ENCODE measurements around the gene RIC8A. TPM values are rescaled to one million over a fixed set of nuclear protein-coding genes. Genes with fewer than 3 reads are reported as not detected.
A peak's percentile ranks its signal among the peaks of the same experiment; 100 is the strongest.

RIC8A gene
- total RNA-seq, 1 donor from 2014 or later, result 52.3 TPM

DNA sequence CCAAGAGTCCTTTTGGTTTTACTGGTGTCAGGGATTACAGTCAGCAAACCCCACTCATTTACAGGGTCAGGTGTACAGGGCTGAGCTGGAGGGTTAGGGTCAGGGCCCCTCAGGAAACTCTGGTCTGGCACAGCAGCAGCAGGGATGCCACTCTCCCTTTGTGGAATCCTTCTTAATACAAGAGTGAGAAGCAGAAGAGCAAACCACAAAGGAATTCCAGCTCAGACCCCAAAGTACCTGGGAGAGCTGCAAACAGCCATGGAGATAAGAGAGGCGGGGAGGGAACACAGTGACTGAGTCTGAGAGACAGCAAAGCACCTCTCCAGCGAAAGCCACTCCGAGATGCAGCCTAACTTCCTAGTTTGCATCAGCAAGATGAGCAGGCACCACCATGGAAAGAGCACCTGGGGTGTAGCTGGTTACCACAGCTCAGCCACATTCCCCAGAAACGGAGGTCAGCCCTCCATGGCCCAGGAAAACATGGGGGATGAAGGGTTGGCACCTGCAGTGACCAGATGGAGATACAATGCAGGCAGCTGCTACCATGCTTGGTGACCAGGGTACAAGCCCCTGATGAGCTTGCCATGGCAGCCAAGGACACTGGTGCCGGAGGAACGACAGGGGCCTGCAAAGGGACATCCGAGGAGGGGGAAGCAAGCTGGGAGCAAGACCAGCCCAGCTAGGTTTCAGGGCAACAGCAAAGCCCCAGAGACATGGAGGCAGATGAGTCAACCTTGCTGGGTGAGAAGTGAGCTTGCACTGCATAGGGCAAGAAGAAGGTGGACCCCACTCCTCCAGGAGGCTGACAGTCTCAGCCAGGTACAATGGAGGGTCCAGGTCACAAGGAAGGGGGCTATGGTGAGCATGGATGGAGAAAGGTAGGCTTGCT lies 4.2 kb upstream of the RIC8A start:
- ATAC-seq (no peak), DNase-seq (ENCODE audit: missing footprints) (no peak)
- intact Hi-C loops (cut with DNase I), result no loop called here

- intact Hi-C loops (cut with DNase I), result no loop called here
- ATAC-seq (no peak), DNase-seq (ENCODE audit: missing footprints) (no peak)
These were observed 3.4 kb upstream of the RIC8A start for GRCh38 chr11:203945-204586.

- ATAC-seq (no peak), DNase-seq (ENCODE audit: missing footprints) (no peak)
- intact Hi-C loops (cut with DNase I), result no loop called here
These were observed 2.9 kb upstream of the RIC8A start for GRCh38 chr11:204587-205109.

GRCh38 chr11:205221-206001 lies 2.1 kb upstream of the RIC8A start:
- intact Hi-C loops (cut with DNase I), result no loop called here
- ATAC-seq (no peak), DNase-seq (ENCODE audit: missing footprints) (no peak)

DNA sequence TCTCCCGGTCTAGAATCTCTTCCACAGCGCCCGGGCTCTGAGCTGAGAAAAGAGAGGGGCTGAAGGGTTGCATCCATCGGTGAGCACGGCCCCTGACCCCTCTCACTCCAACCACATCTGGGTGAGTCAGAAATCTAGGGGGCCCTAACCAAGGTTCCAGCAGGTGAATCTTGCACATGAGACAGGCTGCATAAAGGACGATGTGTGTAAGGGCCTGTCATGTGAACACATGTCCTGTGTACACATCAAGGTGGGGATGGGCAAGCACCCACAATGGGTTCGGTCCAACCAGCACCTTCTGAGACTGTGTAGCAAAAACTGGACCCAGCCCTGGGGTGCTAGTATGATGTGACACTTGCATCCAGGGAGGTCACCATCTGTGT lies 1.5 kb upstream of the RIC8A start:
- intact Hi-C loops (cut with DNase I), result no loop called here
- no peak for ATAC-seq
- DNase-seq (ENCODE audit: missing footprints), result no peak

DNA sequence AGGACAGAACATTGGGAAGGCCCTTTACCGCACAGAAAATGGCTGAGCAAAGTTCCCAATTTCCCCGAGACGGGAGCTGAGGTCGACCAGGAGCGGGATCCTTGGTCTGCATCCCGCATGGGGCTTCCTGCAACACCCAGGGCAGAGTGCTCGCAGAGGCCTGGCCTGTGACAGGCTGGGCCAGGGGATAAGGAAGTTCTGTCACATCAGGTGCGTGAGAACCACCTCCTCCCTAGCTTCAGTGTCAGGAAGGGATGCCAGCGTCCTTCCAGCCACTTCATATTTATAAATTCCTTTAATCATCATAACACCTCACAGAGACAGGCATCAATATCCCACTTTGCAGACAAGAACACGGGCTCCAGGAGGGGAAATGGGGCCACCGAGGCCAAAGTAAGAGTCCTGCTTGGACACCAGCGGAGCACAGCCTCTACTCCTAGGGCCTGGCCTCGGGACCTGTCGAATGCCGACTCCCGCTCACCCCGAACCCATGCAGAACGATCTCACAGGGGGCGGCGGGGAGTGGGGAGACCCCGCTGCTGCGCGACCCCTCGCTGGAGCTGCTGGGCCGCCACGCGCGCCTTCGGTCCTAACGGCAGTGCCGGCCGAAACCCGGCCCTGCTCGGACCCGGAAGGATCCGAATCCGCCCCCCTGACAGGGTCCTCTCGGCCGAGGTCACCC lies 841 bp upstream of the RIC8A start:
- intact Hi-C loops (cut with DNase I), result loop anchor here (1.0 kb wide), 1 partner anchor 30 kb away; the partner anchor contains the start of genes PSMD13 and SIRT3
- no peak for ATAC-seq
- no peak for DNase-seq (ENCODE audit: missing footprints)

- intact Hi-C loops (cut with DNase I), result loop anchor here (1.0 kb wide), 2 partner anchors 25 to 28 kb away; partner anchors contain the start of genes PSMD13 and SIRT3
- DNase-seq (ENCODE audit: missing footprints) (no peak), ATAC-seq (no peak)
These were observed 314 bp downstream of the RIC8A start for GRCh38 chr11:207863-208180.

- peak; percentile 93 for DNase-seq (ENCODE audit: missing footprints)
- ATAC-seq, result peak; percentile 78
- intact Hi-C loops (cut with DNase I), result loop anchor here (1.0 kb wide), 1 partner anchor 25 kb away; no protein-coding TSS in a partner anchor
These were observed 841 bp downstream of the RIC8A start for GRCh38 chr11:208181-208916.

DNA sequence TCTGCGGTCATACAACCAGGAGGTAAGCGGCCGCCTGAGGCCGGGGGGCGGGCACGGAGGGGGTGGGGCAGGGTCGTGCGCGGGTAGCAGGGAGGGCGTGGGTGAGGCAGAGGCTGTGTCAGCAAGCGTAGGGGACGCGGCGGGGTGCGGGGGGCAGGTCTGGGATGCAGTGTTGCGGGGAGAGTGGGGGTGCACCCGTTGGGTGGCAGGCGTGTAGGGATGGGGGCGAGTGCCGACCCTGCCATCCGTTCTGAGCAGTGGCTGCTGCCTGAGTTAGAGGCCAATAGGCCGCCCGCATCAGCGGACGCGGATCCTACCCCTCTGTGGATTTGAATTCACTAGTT lies 1.4 kb downstream of the RIC8A start:
- ATAC-seq, result peak; percentile 0
- DNase-seq (ENCODE audit: missing footprints), result no peak
- intact Hi-C loops (cut with DNase I), result loop anchor here (1.0 kb wide), 1 partner anchor 24 kb away; no protein-coding TSS in a partner anchor

DNA sequence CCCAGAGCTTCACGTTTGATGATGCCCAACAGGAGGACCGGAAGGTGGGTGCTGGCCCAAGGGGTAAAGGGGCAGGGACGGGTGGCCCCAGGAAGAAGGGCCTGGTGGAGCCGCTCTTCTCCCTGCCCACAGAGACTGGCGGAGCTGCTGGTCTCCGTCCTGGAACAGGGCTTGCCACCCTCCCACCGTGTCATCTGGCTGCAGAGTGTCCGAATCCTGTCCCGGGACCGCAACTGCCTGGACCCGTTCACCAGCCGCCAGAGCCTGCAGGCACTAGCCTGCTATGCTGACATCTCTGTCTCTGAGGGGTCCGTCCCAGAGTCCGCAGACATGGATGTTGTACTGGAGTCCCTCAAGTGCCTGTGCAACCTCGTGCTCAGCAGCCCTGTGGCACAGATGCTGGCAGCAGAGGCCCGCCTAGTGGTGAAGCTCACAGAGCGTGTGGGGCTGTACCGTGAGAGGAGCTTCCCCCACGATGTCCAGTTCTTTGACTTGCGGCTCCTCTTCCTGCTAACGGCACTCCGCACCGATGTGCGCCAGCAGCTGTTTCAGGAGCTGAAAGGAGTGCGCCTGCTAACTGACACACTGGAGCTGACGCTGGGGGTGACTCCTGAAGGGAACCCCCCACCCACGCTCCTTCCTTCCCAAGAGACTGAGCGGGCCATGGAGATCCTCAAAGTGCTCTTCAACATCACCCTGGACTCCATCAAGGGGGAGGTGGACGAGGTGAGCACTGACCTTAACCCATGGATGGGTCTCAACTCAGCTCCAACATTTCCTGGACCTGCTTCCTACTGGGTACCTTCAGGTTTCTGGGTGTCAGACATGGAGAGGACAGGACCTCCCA lies 2.0 kb downstream of the RIC8A start:
- intact Hi-C loops (cut with DNase I), result no loop called here
- DNase-seq (ENCODE audit: missing footprints), result no peak
- ATAC-seq, result no peak

DNA sequence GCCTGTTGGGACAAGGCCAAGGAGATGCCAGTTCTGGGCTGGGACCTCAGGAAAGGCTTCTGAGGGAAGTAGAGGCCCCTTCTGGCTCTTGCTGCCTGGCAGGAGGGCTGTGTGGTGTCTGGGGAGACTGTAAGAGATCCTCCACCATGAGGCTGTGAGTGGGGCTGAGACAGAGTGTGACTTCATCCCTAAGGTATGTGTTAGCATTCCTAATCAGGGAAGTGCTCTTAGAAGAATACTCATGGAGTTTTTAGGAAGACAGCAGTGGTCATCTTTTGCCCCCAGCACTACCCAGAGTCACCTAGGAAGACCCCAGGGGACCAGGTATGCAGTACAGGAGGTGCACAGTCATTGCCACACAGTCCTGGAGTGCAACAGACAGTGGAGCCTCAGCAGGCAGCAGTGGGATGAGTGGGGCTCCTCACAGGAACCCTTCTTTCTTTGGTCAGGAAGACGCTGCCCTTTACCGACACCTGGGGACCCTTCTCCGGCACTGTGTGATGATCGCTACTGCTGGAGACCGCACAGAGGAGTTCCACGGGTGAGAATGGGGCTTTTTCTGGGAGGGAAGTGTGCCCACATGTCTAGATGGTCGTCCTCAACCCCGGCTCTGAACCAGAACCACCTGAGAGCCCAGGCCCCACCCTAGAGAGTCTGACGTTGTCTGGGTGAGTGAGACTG lies 2.8 kb downstream of the RIC8A start:
- ATAC-seq (no peak), DNase-seq (ENCODE audit: missing footprints) (no peak)
- intact Hi-C loops (cut with DNase I), result no loop called here

GRCh38 chr11:210803-211180 lies 3.3 kb downstream of the RIC8A start:
- intact Hi-C loops (cut with DNase I), result no loop called here
- DNase-seq (ENCODE audit: missing footprints), result no peak

DNA sequence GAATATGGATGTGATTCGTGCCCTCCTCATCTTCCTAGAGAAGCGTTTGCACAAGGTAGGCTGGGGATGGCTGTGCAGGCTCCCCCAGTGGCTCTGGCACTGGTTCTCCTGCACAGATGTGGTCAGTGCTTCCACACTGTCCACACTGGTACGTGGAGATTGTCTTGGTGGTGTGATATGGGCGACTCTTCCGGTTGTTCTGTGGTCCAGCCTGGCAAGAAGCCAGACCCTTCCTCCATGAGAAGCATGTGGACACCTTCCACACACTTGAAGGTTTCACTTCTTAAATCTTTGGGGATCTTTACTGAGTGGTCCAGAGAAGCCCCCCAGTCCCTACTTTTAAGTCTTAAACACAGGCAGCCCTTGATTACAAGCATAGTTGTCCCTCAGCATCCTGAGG lies 3.8 kb downstream of the RIC8A start:
- no peak for ATAC-seq
- intact Hi-C loops (cut with DNase I), result no loop called here
- no peak for DNase-seq (ENCODE audit: missing footprints)

More at GRCh38 chr11:210803-211180, 3.3 kb downstream of the RIC8A start:
- no peak for ATAC-seq

DNA sequence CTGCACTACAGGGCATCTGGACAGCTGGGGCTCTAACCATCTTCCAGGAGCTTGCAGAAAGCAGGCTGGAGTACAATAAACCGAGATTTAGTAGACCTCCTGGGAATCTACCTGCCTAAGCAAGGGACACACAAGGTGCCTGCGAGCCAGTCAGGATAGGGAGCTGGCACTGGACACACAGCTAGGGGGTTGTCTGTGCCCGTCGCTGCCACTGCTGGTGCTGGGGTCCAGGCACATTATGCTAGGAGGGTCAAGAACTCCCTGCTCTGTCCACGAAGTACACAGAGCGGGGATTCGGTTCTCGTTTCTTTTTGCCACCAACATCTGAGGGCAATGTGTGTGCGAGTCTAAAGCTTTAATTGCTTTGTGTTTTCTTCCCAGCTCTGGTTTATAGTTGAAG lies 4.2 kb downstream of the RIC8A start:
- ATAC-seq (no peak), DNase-seq (ENCODE audit: missing footprints) (no peak)
- intact Hi-C loops (cut with DNase I), result no loop called here

DNA sequence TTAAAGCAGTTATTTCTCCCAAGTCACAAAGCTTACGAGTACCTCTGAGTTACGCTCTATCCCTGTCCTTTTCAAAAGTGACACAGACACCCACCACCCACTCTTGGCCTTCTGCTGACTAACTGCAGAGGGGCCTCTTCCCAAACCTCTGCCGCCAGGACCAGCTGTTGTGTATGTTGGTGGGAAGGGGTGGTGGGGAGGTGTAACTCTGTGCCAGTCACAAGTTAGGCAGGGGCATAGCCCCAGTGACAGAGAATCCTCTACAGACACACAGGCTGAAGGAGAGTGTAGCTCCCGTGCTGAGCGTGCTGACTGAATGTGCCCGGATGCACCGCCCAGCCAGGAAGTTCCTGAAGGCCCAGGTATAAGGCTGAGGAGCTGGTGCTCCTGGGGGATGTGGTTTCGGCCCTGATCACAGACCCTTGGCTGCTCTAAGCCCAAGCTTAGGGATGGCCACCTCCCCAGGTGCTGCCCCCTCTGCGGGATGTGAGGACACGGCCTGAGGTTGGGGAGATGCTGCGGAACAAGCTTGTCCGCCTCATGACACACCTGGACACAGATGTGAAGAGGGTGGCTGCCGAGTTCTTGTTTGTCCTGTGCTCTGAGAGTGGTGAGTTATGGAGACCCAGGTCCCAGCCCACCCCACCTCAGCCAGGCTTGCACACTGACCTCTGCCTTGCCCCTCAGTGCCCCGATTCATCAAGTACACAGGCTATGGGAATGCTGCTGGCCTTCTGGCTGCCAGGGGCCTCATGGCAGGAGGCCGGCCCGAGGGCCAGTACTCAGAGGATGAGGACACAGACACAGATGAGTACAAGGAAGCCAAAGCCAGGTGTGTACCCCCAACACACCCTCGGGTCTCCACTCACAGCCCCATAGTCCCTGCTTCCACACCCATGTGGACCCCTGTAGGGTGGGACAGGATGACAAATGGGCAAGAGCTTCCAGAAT lies 4.9 kb downstream of the RIC8A start:
- intact Hi-C loops (cut with DNase I), result no loop called here
- ATAC-seq, result no peak
- DNase-seq (ENCODE audit: missing footprints), result no peak

GRCh38 chr11:213111-213510 lies 5.6 kb downstream of the RIC8A start:
- no peak for ATAC-seq
- no peak for DNase-seq (ENCODE audit: missing footprints)
- intact Hi-C loops (cut with DNase I), result no loop called here
